HepG2 (cell line): ENCODE data around the gene GUCY1A2. TPM values are rescaled to one million over a fixed set of nuclear protein-coding genes. Genes with fewer than 3 reads are reported as not detected.

Experiments used
- CBX5 ChIP-seq: sonication (generic); formaldehyde crosslinking; IDR thresholded peaks from 2 replicates; pipeline ENCODE4 v1.4.0; 2020; ENCODE audit warnings: missing genetic modification reagents, borderline replicate concordance
- CHCHD3 ChIP-seq: sonication (generic); formaldehyde crosslinking; IDR thresholded peaks from 2 replicates; pipeline ENCODE4 v1.8.0; 2022; ENCODE audit warnings: mild to moderate bottlenecking, missing genetic modification reagents, moderate library complexity
- EED ChIP-seq: sonication (generic); formaldehyde crosslinking; IDR thresholded peaks from 2 replicates; pipeline ENCODE4 v1.5.0; 2020; ENCODE audit warnings: mild to moderate bottlenecking, missing genetic modification reagents
- GZF1 ChIP-seq: sonication (generic); formaldehyde crosslinking; IDR thresholded peaks from 2 replicates; pipeline ENCODE4 v1.5.1; 2020; ENCODE audit warnings: mild to moderate bottlenecking, missing genetic modification reagents
- SMAD9 ChIP-seq: sonication (generic); formaldehyde crosslinking; IDR thresholded peaks from 2 replicates; pipeline ENCODE4 v1.5.1; 2020; ENCODE audit warnings: mild to moderate bottlenecking, missing genetic modification reagents
- SP5 ChIP-seq: IDR thresholded peaks from 2 replicates; pipeline ENCODE4 v1.6.1; 2016; ENCODE audit warnings: low read depth, borderline replicate concordance
- TAF15 ChIP-seq: fragments of 200-400 bp; formaldehyde crosslinking; IDR thresholded peaks from one replicate; pipeline ENCODE4 v1.6.1; 2018; ENCODE audit warnings: mild to moderate bottlenecking, low read depth, low read length; ENCODE audit not compliant: poor library complexity, severe bottlenecking
- ZNF496 ChIP-seq: sonication (generic); formaldehyde crosslinking; IDR thresholded peaks from 2 replicates; pipeline ENCODE4 v1.8.1; 2023; ENCODE audit warnings: mild to moderate bottlenecking, moderate library complexity, missing genetic modification reagents; ENCODE audit not compliant: insufficient replicate concordance
- ZNF589 ChIP-seq: sonication (generic); formaldehyde crosslinking; conservative IDR thresholded peaks from 2 replicates; pipeline ENCODE4 v1.8.0; 2022; ENCODE audit warnings: mild to moderate bottlenecking, moderate library complexity, missing genetic modification reagents
- ZNF766 ChIP-seq: sonication (generic); formaldehyde crosslinking; IDR thresholded peaks from 2 replicates; pipeline ENCODE4 v1.5.0; 2020; ENCODE audit warnings: missing genetic modification reagents, borderline replicate concordance
- ZNF891 ChIP-seq: sonication (generic); formaldehyde crosslinking; IDR thresholded peaks from 2 replicates; pipeline ENCODE4 v1.5.0; 2020; ENCODE audit warnings: mild to moderate bottlenecking, missing genetic modification reagents
- polyA plus RNA-seq, 8 experiments: library from polyadenylated mRNA; depleted of rRNA in 3 of 8; stranded (reverse) in 7 of 8; unstranded in 1 of 8; fragments of >200 nt; fragmentation: Illumina TruSeq in 4 of 8; extraction: Trizol in 4 of 8; gene quantifications; 2 replicates each; pipeline versions ENCODE4 v1.2.1 to v1.2.3, GENCODE V29; 2011 to 2016; ENCODE audit warnings: low read depth in 4 of 8, missing spikeins in 1 of 8, mixed read lengths in 1 of 8; ENCODE audit not compliant: insufficient read depth in 1 of 8
- total RNA-seq, 5 experiments: library from RNA; depleted of rRNA; stranded (reverse); fragments of >200 nt; fragmentation: Illumina TruSeq; extraction: Trizol; gene quantifications; 2 replicates each; pipeline ENCODE4 v1.2.3, GENCODE V29; 2016; ENCODE audit warnings: low read depth in 1 of 5
- TF ChIP-seq, protein P1 (sequence below): sonication (generic); formaldehyde crosslinking; IDR thresholded peaks from 2 replicates; pipeline ENCODE4 v1.9.0; 2021; ENCODE audit warnings: mild to moderate bottlenecking, missing genetic modification reagents
- TF ChIP-seq, protein P2 (sequence below): sonication (generic); formaldehyde crosslinking; IDR thresholded peaks from 2 replicates; pipeline ENCODE4 v1.9.0; 2021; ENCODE audit warnings: missing genetic modification reagents, borderline replicate concordance
- TF ChIP-seq, protein P3 (sequence below): sonication (generic); formaldehyde crosslinking; IDR thresholded peaks from 2 replicates; pipeline ENCODE4 v1.8.0; 2022; ENCODE audit warnings: mild to moderate bottlenecking, missing genetic modification reagents; ENCODE audit not compliant: insufficient replicate concordance
- TF ChIP-seq, protein P4 (sequence below): IDR thresholded peaks from 2 replicates; pipeline ENCODE4 v1.6.1; 2018; ENCODE audit warnings: missing genetic modification reagents
- TF ChIP-seq, protein P5 (sequence below): sonication (generic); formaldehyde crosslinking; IDR thresholded peaks from 2 replicates; pipeline ENCODE4 v1.4.0; 2020; ENCODE audit warnings: missing genetic modification reagents

GUCY1A2 gene
- total and polyA plus RNA-seq, 2 of the 13 experiments (the other 11 are each of a cell fraction or from before 2014, with no cell fraction given), result 0.01 to 0.07 TPM

DNA sequence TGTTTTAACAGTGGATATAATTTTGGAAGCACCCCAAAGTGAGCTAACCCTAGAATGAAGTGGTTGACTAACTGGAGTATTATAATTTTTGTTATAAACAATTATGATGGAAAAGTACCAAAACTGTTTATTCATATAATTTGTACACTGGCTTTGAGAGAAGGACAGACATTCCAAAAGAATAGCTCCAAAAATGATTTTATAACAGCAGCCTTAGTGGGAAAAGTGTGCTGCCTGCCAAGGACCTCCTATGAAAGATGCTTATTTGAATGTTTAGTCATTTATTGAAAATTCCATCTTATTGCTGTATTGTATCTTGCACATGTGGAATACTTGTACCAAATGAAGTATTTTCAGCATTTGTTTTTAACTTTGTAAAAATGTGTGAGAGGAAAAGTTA lies 169.8 kb downstream of the GUCY1A2 start (continued):
- no peak for TF ChIP-seq CBX5
- TF ChIP-seq, protein P1, sequence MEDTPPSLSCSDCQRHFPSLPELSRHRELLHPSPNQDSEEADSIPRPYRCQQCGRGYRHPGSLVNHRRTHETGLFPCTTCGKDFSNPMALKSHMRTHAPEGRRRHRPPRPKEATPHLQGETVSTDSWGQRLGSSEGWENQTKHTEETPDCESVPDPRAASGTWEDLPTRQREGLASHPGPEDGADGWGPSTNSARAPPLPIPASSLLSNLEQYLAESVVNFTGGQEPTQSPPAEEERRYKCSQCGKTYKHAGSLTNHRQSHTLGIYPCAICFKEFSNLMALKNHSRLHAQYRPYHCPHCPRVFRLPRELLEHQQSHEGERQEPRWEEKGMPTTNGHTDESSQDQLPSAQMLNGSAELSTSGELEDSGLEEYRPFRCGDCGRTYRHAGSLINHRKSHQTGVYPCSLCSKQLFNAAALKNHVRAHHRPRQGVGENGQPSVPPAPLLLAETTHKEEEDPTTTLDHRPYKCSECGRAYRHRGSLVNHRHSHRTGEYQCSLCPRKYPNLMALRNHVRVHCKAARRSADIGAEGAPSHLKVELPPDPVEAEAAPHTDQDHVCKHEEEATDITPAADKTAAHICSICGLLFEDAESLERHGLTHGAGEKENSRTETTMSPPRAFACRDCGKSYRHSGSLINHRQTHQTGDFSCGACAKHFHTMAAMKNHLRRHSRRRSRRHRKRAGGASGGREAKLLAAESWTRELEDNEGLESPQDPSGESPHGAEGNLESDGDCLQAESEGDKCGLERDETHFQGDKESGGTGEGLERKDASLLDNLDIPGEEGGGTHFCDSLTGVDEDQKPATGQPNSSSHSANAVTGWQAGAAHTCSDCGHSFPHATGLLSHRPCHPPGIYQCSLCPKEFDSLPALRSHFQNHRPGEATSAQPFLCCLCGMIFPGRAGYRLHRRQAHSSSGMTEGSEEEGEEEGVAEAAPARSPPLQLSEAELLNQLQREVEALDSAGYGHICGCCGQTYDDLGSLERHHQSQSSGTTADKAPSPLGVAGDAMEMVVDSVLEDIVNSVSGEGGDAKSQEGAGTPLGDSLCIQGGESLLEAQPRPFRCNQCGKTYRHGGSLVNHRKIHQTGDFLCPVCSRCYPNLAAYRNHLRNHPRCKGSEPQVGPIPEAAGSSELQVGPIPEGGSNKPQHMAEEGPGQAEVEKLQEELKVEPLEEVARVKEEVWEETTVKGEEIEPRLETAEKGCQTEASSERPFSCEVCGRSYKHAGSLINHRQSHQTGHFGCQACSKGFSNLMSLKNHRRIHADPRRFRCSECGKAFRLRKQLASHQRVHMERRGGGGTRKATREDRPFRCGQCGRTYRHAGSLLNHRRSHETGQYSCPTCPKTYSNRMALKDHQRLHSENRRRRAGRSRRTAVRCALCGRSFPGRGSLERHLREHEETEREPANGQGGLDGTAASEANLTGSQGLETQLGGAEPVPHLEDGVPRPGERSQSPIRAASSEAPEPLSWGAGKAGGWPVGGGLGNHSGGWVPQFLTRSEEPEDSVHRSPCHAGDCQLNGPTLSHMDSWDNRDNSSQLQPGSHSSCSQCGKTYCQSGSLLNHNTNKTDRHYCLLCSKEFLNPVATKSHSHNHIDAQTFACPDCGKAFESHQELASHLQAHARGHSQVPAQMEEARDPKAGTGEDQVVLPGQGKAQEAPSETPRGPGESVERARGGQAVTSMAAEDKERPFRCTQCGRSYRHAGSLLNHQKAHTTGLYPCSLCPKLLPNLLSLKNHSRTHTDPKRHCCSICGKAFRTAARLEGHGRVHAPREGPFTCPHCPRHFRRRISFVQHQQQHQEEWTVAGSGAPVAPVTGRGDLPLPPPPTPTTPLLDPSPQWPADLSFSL (CRISPR knock-in tag), result no peak
- no peak for TF ChIP-seq SP5 (CRISPR knock-in tag)
- TF ChIP-seq ZNF589 (CRISPR knock-in tag), result no peak
- TF ChIP-seq CHCHD3, result no peak
- TF ChIP-seq TAF15, result no peak
- no peak for TF ChIP-seq SMAD9 (CRISPR knock-in tag)
- TF ChIP-seq EED (CRISPR knock-in tag), result no peak
- TF ChIP-seq, protein P2, sequence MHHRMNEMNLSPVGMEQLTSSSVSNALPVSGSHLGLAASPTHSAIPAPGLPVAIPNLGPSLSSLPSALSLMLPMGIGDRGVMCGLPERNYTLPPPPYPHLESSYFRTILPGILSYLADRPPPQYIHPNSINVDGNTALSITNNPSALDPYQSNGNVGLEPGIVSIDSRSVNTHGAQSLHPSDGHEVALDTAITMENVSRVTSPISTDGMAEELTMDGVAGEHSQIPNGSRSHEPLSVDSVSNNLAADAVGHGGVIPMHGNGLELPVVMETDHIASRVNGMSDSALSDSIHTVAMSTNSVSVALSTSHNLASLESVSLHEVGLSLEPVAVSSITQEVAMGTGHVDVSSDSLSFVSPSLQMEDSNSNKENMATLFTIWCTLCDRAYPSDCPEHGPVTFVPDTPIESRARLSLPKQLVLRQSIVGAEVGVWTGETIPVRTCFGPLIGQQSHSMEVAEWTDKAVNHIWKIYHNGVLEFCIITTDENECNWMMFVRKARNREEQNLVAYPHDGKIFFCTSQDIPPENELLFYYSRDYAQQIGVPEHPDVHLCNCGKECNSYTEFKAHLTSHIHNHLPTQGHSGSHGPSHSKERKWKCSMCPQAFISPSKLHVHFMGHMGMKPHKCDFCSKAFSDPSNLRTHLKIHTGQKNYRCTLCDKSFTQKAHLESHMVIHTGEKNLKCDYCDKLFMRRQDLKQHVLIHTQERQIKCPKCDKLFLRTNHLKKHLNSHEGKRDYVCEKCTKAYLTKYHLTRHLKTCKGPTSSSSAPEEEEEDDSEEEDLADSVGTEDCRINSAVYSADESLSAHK (CRISPR knock-in tag), result no peak
- TF ChIP-seq ZNF496, result no peak
- no peak for TF ChIP-seq ZNF766 (CRISPR knock-in tag)
- TF ChIP-seq, protein P3, sequence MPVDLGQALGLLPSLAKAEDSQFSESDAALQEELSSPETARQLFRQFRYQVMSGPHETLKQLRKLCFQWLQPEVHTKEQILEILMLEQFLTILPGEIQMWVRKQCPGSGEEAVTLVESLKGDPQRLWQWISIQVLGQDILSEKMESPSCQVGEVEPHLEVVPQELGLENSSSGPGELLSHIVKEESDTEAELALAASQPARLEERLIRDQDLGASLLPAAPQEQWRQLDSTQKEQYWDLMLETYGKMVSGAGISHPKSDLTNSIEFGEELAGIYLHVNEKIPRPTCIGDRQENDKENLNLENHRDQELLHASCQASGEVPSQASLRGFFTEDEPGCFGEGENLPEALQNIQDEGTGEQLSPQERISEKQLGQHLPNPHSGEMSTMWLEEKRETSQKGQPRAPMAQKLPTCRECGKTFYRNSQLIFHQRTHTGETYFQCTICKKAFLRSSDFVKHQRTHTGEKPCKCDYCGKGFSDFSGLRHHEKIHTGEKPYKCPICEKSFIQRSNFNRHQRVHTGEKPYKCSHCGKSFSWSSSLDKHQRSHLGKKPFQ (CRISPR knock-in tag), result no peak
- TF ChIP-seq, protein P4, sequence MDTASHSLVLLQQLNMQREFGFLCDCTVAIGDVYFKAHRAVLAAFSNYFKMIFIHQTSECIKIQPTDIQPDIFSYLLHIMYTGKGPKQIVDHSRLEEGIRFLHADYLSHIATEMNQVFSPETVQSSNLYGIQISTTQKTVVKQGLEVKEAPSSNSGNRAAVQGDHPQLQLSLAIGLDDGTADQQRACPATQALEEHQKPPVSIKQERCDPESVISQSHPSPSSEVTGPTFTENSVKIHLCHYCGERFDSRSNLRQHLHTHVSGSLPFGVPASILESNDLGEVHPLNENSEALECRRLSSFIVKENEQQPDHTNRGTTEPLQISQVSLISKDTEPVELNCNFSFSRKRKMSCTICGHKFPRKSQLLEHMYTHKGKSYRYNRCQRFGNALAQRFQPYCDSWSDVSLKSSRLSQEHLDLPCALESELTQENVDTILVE (CRISPR knock-in tag), result no peak
- no peak for TF ChIP-seq ZNF891 (CRISPR knock-in tag)
- no peak for TF ChIP-seq GZF1 (CRISPR knock-in tag)
- TF ChIP-seq, protein P5, sequence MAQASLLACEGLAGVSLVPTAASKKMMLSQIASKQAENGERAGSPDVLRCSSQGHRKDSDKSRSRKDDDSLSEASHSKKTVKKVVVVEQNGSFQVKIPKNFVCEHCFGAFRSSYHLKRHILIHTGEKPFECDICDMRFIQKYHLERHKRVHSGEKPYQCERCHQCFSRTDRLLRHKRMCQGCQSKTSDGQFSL (CRISPR knock-in tag), result no peak
